ENCODE data around the gene NME4. TPM values are rescaled to one million over a fixed set of nuclear protein-coding genes. Genes with fewer than 3 reads are reported as not detected.

Gene NME4
- total RNA-seq, 1 donor from 2014 or later, result 93.2 TPM

DNA sequence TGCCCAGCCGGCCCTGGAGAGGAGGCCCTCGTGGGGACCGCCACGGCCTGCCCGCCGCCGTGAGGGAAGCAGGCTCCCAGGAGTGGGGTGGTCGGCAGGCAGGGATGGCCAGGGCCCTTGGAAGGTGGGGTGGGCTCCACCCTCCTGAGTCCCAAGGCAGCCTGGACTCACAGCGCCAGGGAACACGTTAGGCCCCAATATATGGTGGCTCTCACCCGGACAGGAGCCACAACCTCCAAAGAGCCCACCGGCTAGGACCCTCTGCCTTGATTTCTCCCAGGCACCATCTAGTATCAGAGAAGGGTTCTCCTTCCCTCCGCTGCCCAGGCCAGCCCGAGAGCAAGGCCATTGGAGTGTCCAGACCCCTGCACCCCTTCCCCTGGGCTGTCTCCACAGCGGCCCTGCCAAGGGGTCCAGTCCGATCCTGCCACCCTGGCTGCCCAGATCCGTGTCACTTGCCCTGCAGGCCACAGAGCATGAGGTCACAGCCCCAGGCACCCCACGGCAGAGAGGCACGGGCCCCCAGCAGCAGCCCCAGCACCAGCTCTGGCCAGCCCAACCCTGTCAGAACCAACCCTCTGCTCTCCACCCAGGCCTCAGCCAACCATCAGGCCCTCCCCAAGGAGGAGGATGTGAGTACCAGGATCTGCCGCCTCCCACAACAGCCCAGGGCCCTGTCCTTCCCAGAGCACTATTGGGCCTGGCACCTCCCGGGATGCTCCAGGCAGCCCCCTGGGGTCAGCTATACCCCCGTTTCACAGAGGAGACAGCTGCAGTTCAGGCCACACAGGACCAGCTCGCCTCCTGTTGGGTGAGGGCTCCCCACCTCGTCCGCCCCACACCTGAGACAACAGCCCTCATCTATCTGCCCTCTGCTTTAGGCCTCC lies 43.4 kb upstream of the NME4 start:
- no peak for DNase-seq (ENCODE audit: low read depth)
- TF ChIP-seq, protein P1, sequence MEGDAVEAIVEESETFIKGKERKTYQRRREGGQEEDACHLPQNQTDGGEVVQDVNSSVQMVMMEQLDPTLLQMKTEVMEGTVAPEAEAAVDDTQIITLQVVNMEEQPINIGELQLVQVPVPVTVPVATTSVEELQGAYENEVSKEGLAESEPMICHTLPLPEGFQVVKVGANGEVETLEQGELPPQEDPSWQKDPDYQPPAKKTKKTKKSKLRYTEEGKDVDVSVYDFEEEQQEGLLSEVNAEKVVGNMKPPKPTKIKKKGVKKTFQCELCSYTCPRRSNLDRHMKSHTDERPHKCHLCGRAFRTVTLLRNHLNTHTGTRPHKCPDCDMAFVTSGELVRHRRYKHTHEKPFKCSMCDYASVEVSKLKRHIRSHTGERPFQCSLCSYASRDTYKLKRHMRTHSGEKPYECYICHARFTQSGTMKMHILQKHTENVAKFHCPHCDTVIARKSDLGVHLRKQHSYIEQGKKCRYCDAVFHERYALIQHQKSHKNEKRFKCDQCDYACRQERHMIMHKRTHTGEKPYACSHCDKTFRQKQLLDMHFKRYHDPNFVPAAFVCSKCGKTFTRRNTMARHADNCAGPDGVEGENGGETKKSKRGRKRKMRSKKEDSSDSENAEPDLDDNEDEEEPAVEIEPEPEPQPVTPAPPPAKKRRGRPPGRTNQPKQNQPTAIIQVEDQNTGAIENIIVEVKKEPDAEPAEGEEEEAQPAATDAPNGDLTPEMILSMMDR (conservative IDR thresholded peaks at IDR 0.05; ENCODE audit: low read depth, low read length), result no peak
- peak overlapping the region; percentile 54 for H3K4me3 ChIP-seq (ENCODE audit: low read depth, low read length)

DNA sequence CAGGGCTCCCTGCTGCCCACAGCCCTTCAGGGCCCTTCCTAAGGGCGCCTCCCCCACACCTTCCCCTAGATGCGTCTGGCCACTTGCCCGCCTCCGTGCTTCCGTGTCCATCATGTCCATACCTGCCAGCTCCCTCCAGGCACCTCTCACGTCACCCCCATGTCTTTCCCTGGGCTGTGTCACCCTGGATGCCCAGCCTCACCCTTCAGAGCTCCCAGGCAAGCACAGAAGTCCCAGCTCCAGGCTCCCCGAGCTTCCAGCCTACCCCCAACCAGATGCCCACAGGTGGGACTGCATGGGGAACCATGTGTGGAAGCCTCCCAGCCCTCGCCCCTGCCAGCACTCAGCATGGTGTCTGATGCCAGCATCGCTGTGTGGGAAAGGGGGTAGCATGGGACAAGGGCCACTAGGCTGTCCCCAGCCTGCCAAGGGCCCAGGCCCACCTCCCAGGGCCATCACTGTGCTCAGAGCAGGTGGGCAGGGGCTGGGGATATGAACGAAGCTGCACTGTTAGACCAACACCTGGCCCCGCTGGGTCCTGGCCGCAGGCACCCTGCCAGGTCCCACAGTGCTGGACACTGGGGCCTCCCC lies 42.6 kb upstream of the NME4 start:
- TF ChIP-seq, protein P1 (conservative IDR thresholded peaks at IDR 0.05; ENCODE audit: low read depth, low read length), result no peak
- H3K4me3 ChIP-seq (ENCODE audit: low read depth, low read length), result no peak overlapping the region

DNA sequence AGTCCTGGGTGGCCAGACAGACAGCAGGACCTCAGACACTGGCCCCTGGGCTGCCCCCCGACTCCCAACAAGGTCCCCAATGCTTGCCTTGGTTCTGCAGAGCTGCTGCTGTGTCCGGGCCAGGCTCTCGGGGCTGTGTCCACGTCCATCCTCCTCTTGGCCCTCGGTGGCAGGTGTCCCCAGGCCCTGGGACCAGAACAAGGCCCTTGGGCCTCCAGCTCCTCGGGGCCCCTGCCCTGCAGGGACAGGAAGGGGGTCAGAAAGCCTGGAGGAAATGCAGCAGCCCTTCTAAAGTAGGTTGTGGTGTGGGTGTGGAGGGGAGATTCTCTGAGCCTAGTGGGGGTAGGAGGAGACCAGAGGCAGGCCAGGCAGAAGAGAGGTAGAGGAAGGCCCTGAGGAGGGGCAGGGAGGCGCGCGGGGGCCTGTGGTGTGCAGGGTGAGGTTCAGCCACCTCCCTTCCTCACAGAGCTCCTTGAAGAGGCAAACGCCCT lies 42.0 kb upstream of the NME4 start:
- H3K4me3 ChIP-seq (ENCODE audit: low read depth, low read length), result no peak overlapping the region
- TF ChIP-seq, protein P1 (conservative IDR thresholded peaks at IDR 0.05; ENCODE audit: low read depth, low read length), result no peak
- DNase-seq (ENCODE audit: low read depth), result no peak

More for the DNA sequence above, 42.6 kb upstream of the NME4 start:
- DNase-seq (ENCODE audit: low read depth), result no peak

DNA sequence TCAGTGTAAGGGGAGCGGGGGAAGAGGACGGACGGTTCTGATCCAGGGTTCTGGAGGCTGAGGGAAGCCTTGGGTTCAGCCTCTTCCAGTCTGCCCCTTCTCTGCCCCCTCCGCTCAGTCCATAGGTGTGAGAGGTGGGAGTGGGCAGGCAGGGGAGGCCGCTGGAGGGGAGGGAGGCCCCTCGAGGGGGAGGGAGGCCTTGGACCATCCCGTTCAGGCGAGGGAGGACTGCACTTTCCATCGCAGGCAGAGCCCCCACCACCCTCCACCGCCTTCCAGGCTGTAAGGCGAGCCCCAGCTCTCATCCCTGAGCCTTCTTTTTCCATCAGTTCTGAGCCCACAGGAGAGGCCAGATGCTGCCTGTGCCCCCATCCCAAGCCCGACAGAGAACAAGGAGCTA lies 40.3 kb upstream of the NME4 start:
- TF ChIP-seq, protein P1 (conservative IDR thresholded peaks at IDR 0.05; ENCODE audit: low read depth, low read length), result no peak
- no peak overlapping the region for H3K4me3 ChIP-seq (ENCODE audit: low read depth, low read length)
- DNase-seq (ENCODE audit: low read depth), result no peak

DNA sequence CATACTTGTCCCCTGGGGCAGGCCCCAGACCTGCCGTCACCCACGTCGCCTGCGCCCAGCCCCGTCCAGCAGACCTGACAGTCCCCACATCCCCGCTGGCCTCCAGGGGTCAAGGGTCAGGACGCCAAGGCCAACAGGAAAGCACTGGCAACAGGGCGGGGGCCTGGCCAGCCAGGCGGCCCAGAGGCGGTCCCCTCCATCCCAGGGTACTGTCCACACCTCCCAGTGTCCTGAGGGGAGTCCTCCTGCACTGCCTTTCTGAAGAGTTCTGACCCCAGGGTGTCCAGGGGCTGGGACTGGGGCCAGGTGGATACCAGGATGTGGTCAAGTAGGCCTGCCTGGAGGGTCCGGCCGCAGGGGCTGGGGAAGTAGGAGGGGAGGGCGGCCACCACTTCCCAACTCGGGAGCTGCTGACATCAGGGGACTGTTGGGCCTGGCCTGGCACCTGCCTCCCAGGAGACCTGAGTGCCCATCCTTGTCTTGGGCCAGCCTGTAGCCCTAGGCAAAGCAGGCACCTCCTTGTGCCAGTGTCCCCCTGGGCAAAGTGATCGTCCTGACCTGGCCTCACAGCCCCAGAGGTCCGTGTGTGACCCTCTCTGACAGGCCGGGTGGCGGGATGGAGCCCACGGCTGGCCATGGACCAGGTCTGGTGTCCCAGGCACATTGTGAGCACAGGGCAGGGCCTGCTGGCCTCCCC lies 37.8 kb upstream of the NME4 start:
- TF ChIP-seq, protein P1 (conservative IDR thresholded peaks at IDR 0.05; ENCODE audit: low read depth, low read length), result no peak
- no peak overlapping the region for H3K4me3 ChIP-seq (ENCODE audit: low read depth, low read length)

DNA sequence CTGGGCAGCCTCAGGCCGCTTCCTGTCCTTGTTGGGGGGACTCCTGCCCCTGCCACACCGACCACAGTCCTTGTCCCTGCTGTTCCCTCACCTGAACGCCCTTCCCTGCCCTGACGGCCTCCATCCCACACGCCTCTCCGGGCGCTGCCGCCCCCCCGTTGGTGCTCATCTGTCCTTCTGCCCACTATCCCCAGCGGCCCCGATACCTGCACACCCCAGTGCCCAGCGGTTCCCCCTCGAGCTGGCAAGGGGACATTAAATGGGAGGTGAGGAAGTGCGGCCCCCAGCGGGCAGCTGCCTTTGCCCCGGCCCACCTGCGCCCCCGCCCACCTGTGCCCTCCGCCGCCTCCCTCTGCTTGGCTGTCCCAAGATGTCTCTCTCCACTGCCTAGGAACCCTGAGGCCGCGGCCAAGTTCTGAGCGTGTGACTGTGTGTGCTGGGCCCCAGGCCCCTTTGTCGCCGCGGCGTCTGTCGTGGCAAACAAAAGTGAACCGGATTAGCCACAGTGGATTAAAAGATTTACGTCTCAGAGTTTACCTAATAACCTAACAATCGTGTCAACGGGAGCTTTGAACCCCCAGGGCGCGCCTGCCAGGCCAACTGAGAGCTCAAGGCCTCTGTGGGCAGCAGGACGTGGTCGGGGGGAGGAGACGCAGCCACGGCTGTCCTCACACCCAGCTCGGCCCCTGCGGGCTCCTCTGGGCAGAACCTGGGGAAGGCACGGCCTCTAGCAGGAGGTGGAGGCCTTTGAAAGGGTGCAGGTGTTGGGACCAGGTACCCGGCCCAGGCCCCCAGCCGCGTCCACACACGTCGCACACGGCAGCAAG lies 36.9 kb upstream of the NME4 start:
- H3K4me3 ChIP-seq (ENCODE audit: low read depth, low read length), result no peak overlapping the region
- DNase-seq (ENCODE audit: low read depth), result no peak
- TF ChIP-seq, protein P1 (conservative IDR thresholded peaks at IDR 0.05; ENCODE audit: low read depth, low read length), result no peak

More for the DNA sequence above, 37.8 kb upstream of the NME4 start:
- no peak for DNase-seq (ENCODE audit: low read depth)
